Naive thymus-derived CD4-positive, alpha-beta T cell (primary cell): Measurements from ENCODE around the gene KCNC4. TPM values are rescaled to one million over a fixed set of nuclear protein-coding genes. Genes with fewer than 3 reads are reported as not detected.

Experiments used
- ATAC-seq: fragments of 150-1000 bp; cut with Tn5 transposase; 2 replicates; pipeline ENCODE4 v1.10.0; 2021; ENCODE audit warnings: mild to moderate bottlenecking, moderate library complexity
- CTCF ChIA-PET: fragments of 350-600 bp; sonication (Branson Sonifier 250); formaldehyde crosslinking; loops from one replicate; lab custom pipeline; 2021; ENCODE audit warnings: antibody characterized with exemption; lab: Charles Lee
- POLR2A ChIA-PET: fragments of 350-600 bp; sonication (Branson Sonifier 250); formaldehyde crosslinking; loops from one replicate; lab custom pipeline; 2021; ENCODE audit warnings: antibody characterized with exemption, inconsistent platforms; lab: Charles Lee
- DNase-seq, 9 donors: peaks; one replicate each; pipeline versions ENCODE4 v3.0.0 to v3.0.0-alpha.2; 2020 to 2022; ENCODE audit warnings: mixed read lengths in 1 of 9
- H3K27ac ChIP-seq: one replicate; pipeline ENCODE4 v1.7.0; 2013; ENCODE audit warnings: mild to moderate bottlenecking, low read depth, low read length, moderate library complexity
- H3K27me3 ChIP-seq, 2 donors: one replicate each; pipeline ENCODE4 v1.7.0; 2013; ENCODE audit warnings: low read length in 2 of 2, mild to moderate bottlenecking in 2 of 2, moderate library complexity in 2 of 2; ENCODE audit not compliant: control insufficient read depth in 2 of 2, insufficient read depth in 2 of 2
- H3K36me3 ChIP-seq, 3 experiments: 1 replicate in 2 of 3; 2 replicates in 1 of 3; pipeline ENCODE4 v1.7.0; 2013; ENCODE audit warnings: low read length in 3 of 3, mild to moderate bottlenecking in 3 of 3, moderate library complexity in 1 of 3; ENCODE audit not compliant: insufficient read depth in 3 of 3, control insufficient read depth in 2 of 3
- H3K4me1 ChIP-seq, 2 donors: one replicate each; pipeline ENCODE4 v1.7.0; 2013; ENCODE audit warnings: low read length in 2 of 2, mild to moderate bottlenecking in 2 of 2, moderate library complexity in 1 of 2; ENCODE audit not compliant: control insufficient read depth in 2 of 2, insufficient read depth in 2 of 2
- H3K4me3 ChIP-seq: 2 replicates; pipeline ENCODE4 v1.7.0; 2013; ENCODE audit warnings: mild to moderate bottlenecking, low read length
- H3K9me3 ChIP-seq, 3 experiments: 1 replicate in 2 of 3; 2 replicates in 1 of 3; pipeline ENCODE4 v1.7.0; 2013; ENCODE audit warnings: low read length in 3 of 3; ENCODE audit not compliant: control insufficient read depth in 2 of 3
- H3K27ac Mint-ChIP-seq, 9 donors: one replicate each; pipeline ENCODE4 v1.8.0; 2020 to 2022; ENCODE audit warnings: mixed read lengths in 9 of 9, mild to moderate bottlenecking in 8 of 9, moderate library complexity in 5 of 9, inconsistent platforms in 2 of 9
- H3K27me3 Mint-ChIP-seq, 5 donors: one replicate each; pipeline ENCODE4 v1.8.0; 2021 to 2022; ENCODE audit warnings: mixed read lengths in 5 of 5, mild to moderate bottlenecking in 1 of 5
- H3K36me3 Mint-ChIP-seq, 5 donors: one replicate each; pipeline ENCODE4 v1.8.0; 2020 to 2022; ENCODE audit warnings: mixed read lengths in 5 of 5, mild to moderate bottlenecking in 3 of 5, inconsistent platforms in 1 of 5
- H3K4me1 Mint-ChIP-seq, 7 donors: one replicate each; pipeline ENCODE4 v1.8.0; 2020 to 2022; ENCODE audit warnings: mixed read lengths in 7 of 7, mild to moderate bottlenecking in 3 of 7, inconsistent platforms in 1 of 7
- H3K4me3 Mint-ChIP-seq, 10 donors: one replicate each; pipeline ENCODE4 v1.8.0; 2020 to 2022; ENCODE audit warnings: mild to moderate bottlenecking in 10 of 10, mixed read lengths in 10 of 10, moderate library complexity in 6 of 10, inconsistent platforms in 2 of 10
- H3K9me3 Mint-ChIP-seq, 11 donors: one replicate each; pipeline ENCODE4 v1.8.0; 2020 to 2022; ENCODE audit warnings: mixed read lengths in 11 of 11, mild to moderate bottlenecking in 4 of 11, inconsistent platforms in 1 of 11, moderate library complexity in 1 of 11
- intact Hi-C, 2 donors: fragments of 100-400 bp; cut with micrococcal nuclease; formaldehyde crosslinking; loops; one replicate each; pipeline ENCODE4 v1.15.1; 2023
- polyA plus RNA-seq, 2 donors: library from polyadenylated mRNA; unstranded; fragments of 300-500 nt; fragmentation: Illumina TruSeq; gene quantifications; one replicate each; pipeline ENCODE4 v1.2.3, GENCODE V29; 2021
- total RNA-seq, 6 experiments: library from RNA in 5 of 6; stranded (reverse) in 5 of 6; gene quantifications; 1 replicate in 5 of 6; 2 replicates in 1 of 6; pipeline ENCODE4 v1.2.3 and lab custom pipeline; 2021 to 2026

KCNC4 gene
- total and polyA plus RNA-seq, 7 experiments from 2014 or later: 1.6 to 18.2 (median 10.1) TPM

- Histone ChIP-seq H3K27me3 (no peaks in the 10 kb centered on the region), H3K9me3 (no peaks in the 10 kb centered on the region), H3K36me3 (peaks cover 0 to 3% (median 0%) of the 10 kb centered on the region in 3 experiments), H3K4me3 (no peak overlapping the region), H3K27ac (no peak overlapping the region), H3K4me1 (no peaks in the 10 kb centered on the region)
- Mint-ChIP-seq H3K36me3 (peaks cover 0 to 15% (median 0%) of the 10 kb centered on the region in 5 donors), H3K9me3 (no peaks in the 10 kb centered on the region), H3K27ac (no peak overlapping the region), H3K4me3 (no peak overlapping the region), H3K27me3 (no peaks in the 10 kb centered on the region), H3K4me1 (peaks cover 0 to 16% (median 0%) of the 10 kb centered on the region in 7 donors)
- POLR2A ChIA-PET: interaction anchor here (0.7 kb wide), 1 partner anchor 263 kb away, joined by 5 read pairs; no protein-coding TSS in a partner anchor
- ATAC-seq (no peak), DNase-seq (no peak)
- intact Hi-C loops: no loop called here
- CTCF ChIA-PET: interaction anchor here (0.7 kb wide), 3 partner anchors 30 to 222 kb away, joined by 3 read pairs; no protein-coding TSS in a partner anchor
Measured at GRCh38 chr1:110237386-110238152, 27.5 kb downstream of the KCNC4 start.

- H3K4me3 Mint-ChIP-seq: no peak overlapping the region
- peaks cover 0 to 18% (median 0%) of the 10 kb centered on the region in 7 donors for H3K4me1 Mint-ChIP-seq
- no peaks in the 10 kb centered on the region for H3K27me3 ChIP-seq
- peaks cover 0 to 12% (median 0%) of the 10 kb centered on the region in 5 donors for H3K36me3 Mint-ChIP-seq
- POLR2A ChIA-PET: no interaction called here
- H3K4me3 ChIP-seq: no peak overlapping the region
- H3K36me3 ChIP-seq: no peaks in the 10 kb centered on the region
- CTCF ChIA-PET: interaction anchor here (0.7 kb wide), 1 partner anchor 255 kb away, joined by 3 read pairs; the partner anchor contains the start of gene AHCYL1
- intact Hi-C loops: no loop called here
- no peaks in the 10 kb centered on the region for H3K9me3 Mint-ChIP-seq
- ATAC-seq (no peak), DNase-seq (no peak)
- H3K4me1 ChIP-seq: no peaks in the 10 kb centered on the region
- no peaks in the 10 kb centered on the region for H3K27me3 Mint-ChIP-seq
- peak overlapping the region in 1 of 9 donors; percentile 48 for H3K27ac Mint-ChIP-seq
- no peak overlapping the region for H3K27ac ChIP-seq
- H3K9me3 ChIP-seq: no peaks in the 10 kb centered on the region
Measured at GRCh38 chr1:110239441-110240430, 29.6 kb downstream of the KCNC4 start.

GRCh38 chr1:110240476-110241210, 30.5 kb downstream of the KCNC4 start:
- H3K9me3 Mint-ChIP-seq: no peaks in the 10 kb centered on the region
- H3K36me3 Mint-ChIP-seq: peaks cover 0 to 7% (median 0%) of the 10 kb centered on the region in 5 donors
- intact Hi-C loops: no loop called here
- DNase-seq (no peak), ATAC-seq (no peak)
- no peak overlapping the region for H3K4me3 Mint-ChIP-seq
- Histone ChIP-seq H3K4me1 (no peaks in the 10 kb centered on the region), H3K4me3 (no peak overlapping the region), H3K27me3 (no peaks in the 10 kb centered on the region), H3K27ac (no peak overlapping the region), H3K9me3 (no peaks in the 10 kb centered on the region), H3K36me3 (no peaks in the 10 kb centered on the region)
- no peaks in the 10 kb centered on the region for H3K27me3 Mint-ChIP-seq
- ChIA-PET POLR2A (no interaction called here), CTCF (no interaction called here)
- H3K27ac Mint-ChIP-seq: no peak overlapping the region
- H3K4me1 Mint-ChIP-seq: peaks cover 0 to 12% (median 0%) of the 10 kb centered on the region in 7 donors

GRCh38 chr1:110241516-110241915, 31.4 kb downstream of the KCNC4 start:
- no peak overlapping the region for H3K4me3 ChIP-seq
- Mint-ChIP-seq H3K36me3 (peaks cover 0 to 7% (median 0%) of the 10 kb centered on the region in 5 donors), H3K27ac (peak overlapping the region in 1 of 9 donors; percentile 72), H3K27me3 (no peaks in the 10 kb centered on the region), H3K4me1 (peaks cover 0 to 6% (median 0%) of the 10 kb centered on the region in 7 donors), H3K4me3 (no peak overlapping the region), H3K9me3 (no peaks in the 10 kb centered on the region)
- ATAC-seq: no peak
- H3K9me3 ChIP-seq: no peaks in the 10 kb centered on the region
- ChIA-PET POLR2A (no interaction called here), CTCF (interaction anchor here (1.2 kb wide), 1 partner anchor 39 kb away, joined by 3 read pairs; no protein-coding TSS in a partner anchor)
- intact Hi-C loops: no loop called here
- DNase-seq: no peak
- no peaks in the 10 kb centered on the region for H3K4me1 ChIP-seq
- H3K27me3 ChIP-seq: no peaks in the 10 kb centered on the region
- H3K27ac ChIP-seq: no peak overlapping the region
- H3K36me3 ChIP-seq: no peaks in the 10 kb centered on the region

- ChIA-PET CTCF (interaction anchor here (1.2 kb wide), 1 partner anchor 39 kb away, joined by 3 read pairs; no protein-coding TSS in a partner anchor), POLR2A (no interaction called here)
- Mint-ChIP-seq H3K9me3 (no peaks in the 10 kb centered on the region), H3K27ac (no peak overlapping the region), H3K27me3 (no peaks in the 10 kb centered on the region), H3K36me3 (peaks cover 0 to 7% (median 0%) of the 10 kb centered on the region in 5 donors), H3K4me1 (peaks cover 0 to 6% (median 0%) of the 10 kb centered on the region in 7 donors), H3K4me3 (no peak overlapping the region)
- H3K27ac ChIP-seq: no peak overlapping the region
- no peak for ATAC-seq
- H3K27me3 ChIP-seq: no peaks in the 10 kb centered on the region
- no peaks in the 10 kb centered on the region for H3K4me1 ChIP-seq
- DNase-seq: no peak
- intact Hi-C loops: no loop called here
- no peaks in the 10 kb centered on the region for H3K9me3 ChIP-seq
- no peak overlapping the region for H3K4me3 ChIP-seq
- H3K36me3 ChIP-seq: no peaks in the 10 kb centered on the region
Measured at GRCh38 chr1:110242062-110242461, 31.9 kb downstream of the KCNC4 start.

- Mint-ChIP-seq H3K9me3 (no peaks in the 10 kb centered on the region), H3K4me1 (peaks cover 0 to 6% (median 0%) of the 10 kb centered on the region in 7 donors), H3K4me3 (no peak overlapping the region), H3K27me3 (no peaks in the 10 kb centered on the region), H3K36me3 (peaks cover 0 to 7% (median 0%) of the 10 kb centered on the region in 5 donors), H3K27ac (no peak overlapping the region)
- no peaks in the 10 kb centered on the region for H3K4me1 ChIP-seq
- ChIA-PET POLR2A (no interaction called here), CTCF (no interaction called here)
- ATAC-seq: no peak
- DNase-seq: no peak
- no peak overlapping the region for H3K4me3 ChIP-seq
- no peak overlapping the region for H3K27ac ChIP-seq
- H3K9me3 ChIP-seq: no peaks in the 10 kb centered on the region
- H3K36me3 ChIP-seq: no peaks in the 10 kb centered on the region
- intact Hi-C loops: no loop called here
- H3K27me3 ChIP-seq: no peaks in the 10 kb centered on the region
Measured at GRCh38 chr1:110242731-110243130, 32.6 kb downstream of the KCNC4 start.
